NCI-H2196 treated with DMSO at 0.1 percent for 48 hours (cell line): ENCODE results near the gene HPSE.
"Not testable (repeated sequence)": the region's sequence is repeated elsewhere in the genome, so short reads cannot be mapped to it uniquely, and the experiment has no call there.

Source experiments
- DNase-seq: peaks from one replicate; lab custom pipeline; 2025; ENCODE audit not compliant: unreplicated experiment; lab: John Stamatoyannopoulos, UW

Gene HPSE

GRCh38 chr4:83335701-83336100 lies 1.1 kb upstream of the HPSE start:
- DNase-seq: no peak

GRCh38 chr4:83331956-83332355 lies 2.7 kb downstream of the HPSE start:
- DNase-seq: no peak

- DNase-seq: no peak
Observed at GRCh38 chr4:83329521-83330110, 5.0 kb downstream of the HPSE start.

- no peak for DNase-seq
Observed at GRCh38 chr4:83328521-83329187, 6.0 kb downstream of the HPSE start.

GRCh38 chr4:83326546-83326945 lies 8.1 kb downstream of the HPSE start:
- DNase-seq: no peak

GRCh38 chr4:83325306-83325705 lies 9.3 kb downstream of the HPSE start:
- not testable (repeated sequence) for DNase-seq

- DNase-seq: no peak
Observed at GRCh38 chr4:83323136-83323535, 11.5 kb downstream of the HPSE start.

- DNase-seq: no peak
Observed at GRCh38 chr4:83320548-83320947, 14.1 kb downstream of the HPSE start.

GRCh38 chr4:83318666-83319065 lies 16.0 kb downstream of the HPSE start:
- DNase-seq: no peak

- no peak for DNase-seq
Observed at GRCh38 chr4:83317671-83318070, 17.0 kb downstream of the HPSE start.

GRCh38 chr4:83316459-83317165 lies 18.0 kb downstream of the HPSE start:
- no peak for DNase-seq

- DNase-seq: no peak
Observed at GRCh38 chr4:83315341-83315870, 19.2 kb downstream of the HPSE start.

GRCh38 chr4:83308672-83309071 lies 26.0 kb downstream of the HPSE start:
- DNase-seq: no peak

- DNase-seq: no peak
Observed at GRCh38 chr4:83307920-83308319, 26.7 kb downstream of the HPSE start.

- no peak for DNase-seq
Observed at GRCh38 chr4:83305187-83305586, 29.5 kb downstream of the HPSE start.

- DNase-seq: no peak
Observed at GRCh38 chr4:83297548-83298260, 36.9 kb downstream of the HPSE start.

GRCh38 chr4:83293305-83294046 lies 41.2 kb downstream of the HPSE start:
- DNase-seq: no peak

GRCh38 chr4:83290059-83290774 lies 44.4 kb downstream of the HPSE start:
- DNase-seq: not testable (repeated sequence)

- DNase-seq: not testable (repeated sequence)
Observed at GRCh38 chr4:83288381-83288780, 46.3 kb downstream of the HPSE start.

- peak; percentile 6 for DNase-seq
Observed at GRCh38 chr4:83285055-83285407, 49.6 kb downstream of the HPSE start.
